T1000 (cell line): ENCODE results near the gene ZNF385C.
"Not testable (repeated sequence)": the region's sequence is repeated elsewhere in the genome, so short reads cannot be mapped to it uniquely, and the experiment has no call there.

Experiments
- DNase-seq: peaks from one replicate; lab custom pipeline; 2025; ENCODE audit warnings: mixed read lengths; lab: John Stamatoyannopoulos, UW

The ZNF385C gene

GRCh38 chr17:42019509-42020404 is 78.5 kb downstream of the ZNF385C start, which contains the start of gene NKIRAS2:
NKIRAS2 (plus strand) TSS chr17:42020090; CDS start chr17:42021578, 1,488 bp downstream.
- DNase-seq, result peak; percentile 88

DNA sequence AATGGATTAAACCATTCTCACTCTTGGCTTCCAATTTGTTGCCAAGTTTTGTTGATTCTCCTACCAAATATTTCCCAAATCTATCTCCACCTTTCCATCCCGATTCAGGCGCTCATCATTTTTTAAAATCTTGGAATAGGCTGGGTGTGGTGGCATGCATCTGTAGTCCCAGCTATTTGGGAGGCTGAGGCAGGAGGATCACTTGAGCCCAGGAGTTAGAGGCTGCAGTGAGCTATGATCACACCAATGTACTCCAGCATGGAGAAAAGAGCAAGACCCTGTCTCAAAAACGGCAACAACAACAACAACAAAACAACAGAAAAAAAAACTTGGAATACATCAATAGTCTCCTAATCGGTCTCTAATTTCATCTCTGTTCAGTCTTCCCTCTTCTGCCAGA is 79.3 kb downstream of the ZNF385C start:
- no peak for DNase-seq

GRCh38 chr17:42018339-42018738 is 79.9 kb downstream of the ZNF385C start:
- no peak for DNase-seq

DNA sequence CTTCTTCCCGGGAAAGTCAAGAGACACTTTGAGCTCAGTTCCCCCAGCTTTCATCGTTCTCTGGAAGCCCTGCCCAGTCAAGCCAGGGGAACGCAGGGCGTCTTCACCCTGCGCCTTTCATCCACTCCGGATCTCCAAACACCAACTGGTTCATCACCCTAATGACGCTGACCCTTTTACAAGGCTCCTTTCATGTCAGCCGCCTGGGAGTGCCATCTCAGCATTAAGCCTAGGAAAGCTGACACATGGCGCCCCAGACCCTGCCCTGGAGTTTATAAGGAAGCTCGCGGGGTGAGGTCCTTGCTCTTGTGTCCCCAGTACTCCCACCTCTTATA is 80.4 kb downstream of the ZNF385C start:
- DNase-seq, result no peak

- peak; percentile 87 for DNase-seq
Measured at GRCh38 chr17:42016941-42017865, 81.1 kb downstream of the ZNF385C start, which contains the start of gene DNAJC7. DNAJC7 (minus strand) TSS chr17:42017439; CDS start chr17:42017416, 23 bp downstream.

GRCh38 chr17:42016411-42016831 is 81.9 kb downstream of the ZNF385C start:
- DNase-seq, result no peak

GRCh38 chr17:42013740-42014139 is 84.5 kb downstream of the ZNF385C start:
- not testable (repeated sequence) for DNase-seq

GRCh38 chr17:42012363-42012762 is 85.9 kb downstream of the ZNF385C start:
- DNase-seq, result not testable (repeated sequence)

GRCh38 chr17:42010898-42011516 is 87.3 kb downstream of the ZNF385C start:
- no peak for DNase-seq

DNA sequence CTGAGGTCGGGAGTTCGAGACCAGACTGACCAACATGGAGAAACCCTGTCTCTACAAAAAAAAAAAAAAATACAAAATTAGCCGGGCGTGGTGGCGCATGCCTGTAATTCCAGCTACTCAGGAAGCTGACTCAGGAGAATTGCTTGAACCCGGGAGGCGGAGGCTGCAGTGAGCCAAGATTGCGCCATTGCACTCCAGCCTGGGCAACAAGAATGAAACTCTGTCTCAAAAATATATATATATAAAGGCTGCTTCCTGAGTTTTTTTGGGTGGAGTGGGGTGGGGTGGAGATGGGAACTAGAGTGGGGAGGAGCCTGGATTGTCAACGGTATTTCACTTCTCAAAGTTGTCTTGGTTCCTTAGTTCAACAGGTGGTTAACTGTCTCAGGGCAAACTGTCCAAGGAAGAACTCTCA is 88.0 kb downstream of the ZNF385C start:
- not testable (repeated sequence) for DNase-seq

GRCh38 chr17:42009170-42009569 is 89.1 kb downstream of the ZNF385C start:
- no peak for DNase-seq

DNA sequence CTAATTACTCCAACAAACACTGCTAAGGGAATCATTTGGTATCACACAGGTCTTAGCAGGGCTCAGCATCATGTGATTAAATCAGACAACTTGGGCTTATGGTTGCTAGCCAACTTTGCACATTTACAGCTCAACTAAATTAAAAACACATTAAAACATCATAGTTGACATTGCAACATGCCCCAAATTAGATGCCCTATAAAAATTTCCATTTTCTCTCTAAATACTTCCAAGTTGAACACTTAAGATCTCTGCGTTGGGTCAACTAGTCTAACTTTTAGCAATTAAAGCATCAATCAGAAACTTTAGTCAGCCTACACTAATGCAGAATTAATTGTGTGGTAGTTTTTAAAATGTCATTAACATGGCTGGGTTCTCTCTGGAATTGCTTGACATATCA is 93.1 kb downstream of the ZNF385C start:
- no peak for DNase-seq

DNA sequence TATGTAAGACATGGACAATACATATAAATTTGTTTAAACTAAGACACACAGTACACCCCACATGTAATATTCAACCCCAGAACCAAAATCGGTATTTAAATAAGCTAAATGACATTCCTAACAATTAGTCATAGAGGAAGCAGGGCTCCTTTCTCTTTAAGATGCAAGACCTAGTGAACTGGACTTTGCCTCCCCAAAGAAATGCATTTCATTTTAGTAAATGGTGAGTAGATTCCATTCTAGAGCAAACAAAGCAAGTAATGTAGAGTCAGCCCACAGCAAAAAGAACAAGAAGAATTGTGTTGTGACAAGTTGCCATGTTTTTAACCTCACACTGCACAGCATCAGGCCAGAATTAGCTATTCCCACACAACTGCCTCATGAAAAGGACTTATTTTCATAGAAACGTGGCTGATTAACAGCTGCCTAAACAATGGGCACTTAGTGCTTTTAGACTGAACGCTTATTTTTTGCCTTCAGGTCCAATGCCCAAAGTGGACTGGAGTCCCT is 95.4 kb downstream of the ZNF385C start:
- no peak for DNase-seq

GRCh38 chr17:42002175-42002791 is 96.0 kb downstream of the ZNF385C start:
- no peak for DNase-seq

- DNase-seq, result no peak
Measured at GRCh38 chr17:42001729-42002128, 96.5 kb downstream of the ZNF385C start.

DNA sequence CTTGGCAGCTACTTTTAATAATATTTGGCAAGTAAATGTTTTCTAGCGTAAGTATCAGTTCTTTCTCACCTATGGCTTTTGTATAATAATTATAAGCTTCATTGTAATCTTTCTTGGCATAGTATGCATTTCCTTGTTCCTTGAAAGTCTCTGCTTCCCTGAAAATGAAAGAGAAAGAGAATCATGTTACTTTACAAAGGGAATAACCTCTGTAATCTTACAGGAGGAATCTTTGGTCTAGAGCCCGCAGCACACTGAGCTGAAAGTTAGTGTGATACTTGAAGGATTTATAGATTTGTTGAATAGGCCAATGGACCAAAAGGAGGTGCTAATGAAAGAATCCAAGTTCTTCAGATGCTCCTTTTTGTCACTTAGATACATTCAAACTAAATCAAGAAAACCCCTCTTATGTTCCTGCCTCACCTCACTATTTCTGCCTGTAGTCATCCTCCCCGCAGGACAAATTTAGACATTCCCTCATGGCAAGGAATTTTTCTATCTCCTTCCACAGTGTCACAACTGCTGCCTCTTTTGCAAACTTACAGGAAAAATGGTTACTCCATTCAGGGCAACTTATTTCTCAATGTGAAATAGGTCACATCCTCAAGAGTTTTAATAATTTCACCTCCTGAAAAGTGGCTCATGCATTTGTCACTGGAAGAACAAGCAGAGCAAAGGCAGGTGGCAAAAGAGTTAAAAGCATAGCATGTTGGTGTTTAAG is 97.7 kb downstream of the ZNF385C start:
- no peak for DNase-seq

GRCh38 chr17:41998497-41998896 is 99.8 kb downstream of the ZNF385C start:
- DNase-seq, result no peak

- no peak for DNase-seq
Measured at GRCh38 chr17:41996855-41997164, 101.5 kb downstream of the ZNF385C start.

DNA sequence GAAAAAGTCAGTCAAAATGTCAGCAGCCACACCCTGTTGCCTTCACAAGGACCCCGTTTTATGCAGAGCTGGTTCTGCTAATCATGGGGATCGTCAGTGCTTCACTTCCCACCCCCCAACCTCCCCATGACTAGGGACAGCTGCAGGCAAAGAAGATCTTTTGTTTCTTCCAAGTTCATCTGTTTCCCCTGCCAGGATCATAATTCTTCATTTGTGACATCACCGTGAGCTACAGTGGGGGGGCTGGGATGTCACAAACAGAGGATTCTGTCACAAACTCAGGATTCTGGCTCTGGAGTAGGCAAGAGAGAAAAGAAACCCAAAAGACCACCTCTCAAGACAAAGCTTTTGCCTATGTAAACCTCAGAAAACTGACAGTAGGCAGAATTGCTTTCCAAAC is 105.7 kb downstream of the ZNF385C start:
- DNase-seq, result no peak

GRCh38 chr17:41989702-41990419 is 108.4 kb downstream of the ZNF385C start:
- DNase-seq, result no peak
